Raji (cell line): ENCODE data around the gene FAM83F.

Experiments
- POLR2A ChIP-seq: IDR thresholded peaks from 2 replicates; pipeline ENCODE4 v1.6.1; 2011; ENCODE audit warnings: low read depth, low read length, control low read depth; ENCODE audit not compliant: insufficient read depth

The FAM83F gene

DNA sequence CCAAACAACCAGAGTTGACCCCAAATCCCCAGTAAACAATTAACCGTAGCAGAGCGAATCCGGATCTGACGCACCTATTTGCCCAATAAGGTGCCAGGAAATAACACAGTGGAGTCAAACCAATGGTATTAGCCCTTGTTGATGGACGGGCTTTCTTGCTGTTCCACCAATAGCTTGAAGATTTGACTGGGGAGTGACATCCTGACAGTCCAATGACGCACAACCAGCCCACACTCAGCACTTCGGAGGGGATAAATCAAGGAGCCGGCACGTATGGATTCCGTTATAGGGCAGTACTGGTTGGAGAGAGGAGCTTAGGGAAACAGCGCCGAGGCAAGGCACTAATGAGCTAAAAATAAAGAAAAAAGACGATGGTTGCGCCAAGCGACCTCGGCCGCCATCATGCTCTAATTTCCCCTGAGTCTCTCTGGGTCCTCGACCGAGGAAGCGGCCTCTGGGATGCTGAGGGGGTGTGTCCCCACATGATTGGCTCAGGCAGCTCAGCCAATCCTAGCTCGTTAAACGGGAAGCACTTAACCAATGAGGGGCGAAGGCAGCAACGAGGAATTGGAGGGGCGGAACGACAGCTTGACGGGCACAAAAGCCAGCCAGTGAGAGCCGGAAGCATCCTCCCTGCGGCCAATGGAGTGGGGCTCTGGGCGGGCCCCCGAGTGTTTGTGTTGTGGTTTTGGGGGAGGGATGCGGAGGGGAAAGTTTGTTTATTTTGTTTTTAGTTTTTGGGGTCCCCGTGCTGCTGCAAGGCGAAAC, 49.5 kb downstream of the FAM83F start:
- peak; percentile 78 for TF ChIP-seq POLR2A

DNA sequence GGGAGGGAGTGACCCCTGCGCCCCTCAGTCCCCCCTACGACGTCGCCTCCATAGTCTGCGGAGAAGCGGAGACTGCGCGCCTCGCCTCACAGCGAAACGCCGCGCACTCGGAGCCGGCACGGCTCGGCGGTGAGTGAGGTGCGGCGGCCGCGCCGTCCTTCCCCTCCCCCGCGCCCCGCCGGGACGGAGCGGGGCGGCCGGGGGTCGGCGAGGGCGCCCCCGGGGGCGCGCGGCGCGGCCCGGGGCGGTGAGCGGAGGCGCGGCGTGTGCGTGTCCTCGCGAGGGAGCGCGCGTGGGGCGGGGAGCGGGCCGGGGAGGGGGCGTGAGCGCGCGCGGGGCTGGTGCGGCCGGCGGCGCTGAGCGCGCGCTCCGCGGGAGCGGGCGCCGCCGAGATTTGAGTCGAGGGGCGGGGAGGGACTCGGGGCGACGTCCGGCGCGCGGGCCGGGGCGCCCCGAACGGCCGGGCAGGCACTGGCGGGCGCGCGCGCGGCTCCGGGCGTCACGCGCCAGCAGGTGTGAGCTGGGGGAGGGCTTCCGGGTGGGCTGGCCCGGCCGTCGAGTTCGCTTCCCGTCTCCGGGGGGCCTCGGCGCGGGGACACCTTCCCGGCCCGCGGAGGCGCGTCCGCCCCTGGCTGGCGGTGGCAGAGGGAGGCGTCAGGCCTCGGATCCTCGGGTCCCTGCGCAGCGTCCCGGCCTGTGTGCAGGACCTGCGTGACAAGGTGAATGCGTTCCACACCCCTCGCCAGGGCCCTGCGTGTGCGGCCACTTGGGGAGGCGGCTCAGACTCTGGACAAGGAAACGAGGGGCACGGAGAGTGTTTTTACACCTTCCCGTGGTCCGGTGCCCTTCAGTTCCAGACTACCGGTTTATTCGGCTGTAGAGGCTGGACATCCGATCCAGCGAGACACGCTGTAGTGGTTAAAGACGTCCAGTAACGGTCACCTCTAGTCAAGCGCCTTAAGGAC, 50.4 kb downstream of the FAM83F start:
- peak; percentile 72 for TF ChIP-seq POLR2A

DNA sequence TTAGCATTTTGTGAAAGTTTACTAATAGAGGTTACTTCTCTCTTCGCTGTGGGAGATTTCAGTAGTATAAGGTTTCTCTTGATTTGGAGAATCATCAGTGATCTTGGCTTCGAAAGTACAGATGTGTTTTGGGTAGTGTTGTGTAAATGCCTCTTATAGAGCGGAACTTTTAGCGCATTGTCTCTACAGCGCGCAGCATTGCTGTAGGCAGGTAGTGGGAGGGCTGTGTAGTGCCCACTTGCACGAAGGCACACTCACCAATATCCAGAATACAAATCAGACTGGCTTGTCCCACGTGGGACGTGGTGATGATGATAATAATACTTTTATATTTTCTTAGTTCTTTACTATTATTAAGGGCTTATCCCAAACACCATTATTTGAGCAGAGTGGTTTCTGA, 51.4 kb downstream of the FAM83F start:
- TF ChIP-seq POLR2A = no peak

DNA sequence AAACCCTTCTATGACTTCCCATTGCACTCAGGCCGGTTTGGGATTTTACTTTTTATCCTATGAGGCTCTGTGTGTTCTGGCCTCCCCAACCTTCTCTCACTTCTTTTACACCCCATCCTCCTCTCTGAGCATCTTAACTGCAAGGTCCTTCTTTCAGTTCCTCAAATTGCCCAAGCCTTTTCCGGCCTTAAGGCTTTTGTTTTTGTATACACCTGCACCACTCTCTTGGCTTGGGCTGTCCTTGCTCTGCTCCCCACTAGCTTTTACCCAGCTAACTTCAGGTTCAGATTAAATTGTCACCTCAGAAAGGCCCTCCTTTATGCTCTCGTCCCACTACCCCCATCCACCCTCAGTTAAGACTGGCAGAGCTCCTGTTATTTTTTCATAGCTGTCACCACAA, 55.5 kb downstream of the FAM83F start:
- no peak for TF ChIP-seq POLR2A

DNA sequence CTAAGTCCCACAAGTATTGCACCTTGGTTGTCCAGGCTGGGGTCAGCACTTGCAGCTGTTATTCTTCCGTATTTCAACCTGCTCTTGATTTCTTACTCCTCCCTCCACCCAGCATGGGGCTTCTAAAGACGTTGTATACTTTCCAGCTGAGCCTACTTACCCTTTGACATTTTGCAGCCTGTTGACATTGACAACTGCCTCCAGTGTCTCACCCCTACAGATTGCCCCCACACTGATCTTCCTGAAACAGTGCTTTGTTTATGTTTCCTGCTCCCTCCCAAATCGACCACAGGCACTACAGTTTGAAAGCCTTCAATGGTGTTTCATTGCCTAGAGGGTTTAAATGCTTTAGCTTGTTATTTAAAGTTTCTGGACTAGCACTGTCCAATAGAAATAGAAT, 56.6 kb downstream of the FAM83F start:
- no peak for TF ChIP-seq POLR2A

DNA sequence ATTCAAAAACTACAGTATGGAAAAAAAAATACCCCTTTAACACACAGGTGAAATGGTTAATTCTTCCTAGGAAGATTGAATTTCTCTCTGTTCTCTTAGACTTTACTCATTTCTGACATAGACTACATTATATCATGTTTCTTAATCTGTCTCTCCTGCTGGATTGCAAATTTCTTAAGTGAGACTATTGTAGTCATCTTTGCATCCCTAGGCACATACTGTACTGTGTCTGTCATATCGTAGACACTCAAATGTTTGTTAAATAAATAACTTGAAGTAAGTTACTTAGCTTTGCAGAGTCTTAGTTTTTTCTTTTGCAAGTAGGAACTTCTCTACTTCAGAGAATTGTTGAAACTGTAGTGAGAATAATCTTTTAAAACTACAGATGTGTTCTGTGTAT, 58.7 kb downstream of the FAM83F start:
- no peak for TF ChIP-seq POLR2A

DNA sequence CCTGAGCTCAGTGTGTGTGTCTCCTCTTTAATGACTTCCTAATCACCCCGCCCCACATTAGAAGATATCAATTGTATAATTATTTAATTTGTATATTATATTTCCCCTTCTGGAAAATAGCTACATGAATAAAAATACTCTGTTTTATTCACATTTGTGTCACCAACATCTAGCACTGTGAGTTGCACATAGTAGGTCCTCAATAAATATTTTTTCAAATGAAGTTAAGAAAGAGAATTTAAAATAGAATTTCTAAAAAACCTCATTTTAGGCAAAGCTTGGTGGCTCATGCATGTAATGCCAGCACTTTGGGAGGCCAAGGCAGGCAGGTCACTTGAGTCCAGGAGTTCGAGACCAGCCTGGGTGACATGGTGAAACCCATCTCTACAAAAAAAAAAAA, 59.7 kb downstream of the FAM83F start:
- TF ChIP-seq POLR2A = no peak

DNA sequence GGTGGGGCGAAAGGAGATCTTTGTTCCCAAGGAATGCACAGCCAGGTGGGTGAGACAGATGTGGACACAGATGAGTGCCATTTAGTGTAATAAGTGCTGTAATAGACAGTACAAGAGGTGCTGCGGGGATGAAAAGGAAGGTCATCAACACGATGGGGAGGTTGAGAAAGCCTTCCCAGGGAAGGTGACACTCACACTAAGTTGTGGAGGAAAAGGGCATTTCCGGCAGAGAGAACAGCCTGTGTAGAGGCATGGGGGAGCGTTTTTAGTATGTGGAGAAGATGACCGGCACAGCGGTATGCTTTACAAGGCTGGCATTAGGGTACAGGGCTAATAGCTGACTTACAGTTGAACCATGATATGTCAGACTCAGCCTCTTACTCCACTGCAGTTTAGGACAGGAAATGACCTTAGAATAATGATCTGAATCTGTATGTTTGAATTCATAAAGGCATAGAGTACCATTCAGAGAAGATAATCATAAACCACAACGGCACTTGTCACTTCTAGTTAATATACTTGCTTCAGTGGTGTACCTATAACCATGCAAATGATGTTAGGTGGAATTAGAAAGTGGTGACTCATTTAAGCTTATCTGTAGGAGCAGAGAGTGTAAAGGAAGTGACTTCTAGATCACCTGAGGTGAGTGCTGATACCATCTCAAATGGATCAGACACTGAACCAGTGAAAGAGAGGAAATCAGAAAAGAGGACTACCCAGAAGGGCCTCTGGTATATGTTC, 60.6 kb downstream of the FAM83F start:
- TF ChIP-seq POLR2A = no peak

DNA sequence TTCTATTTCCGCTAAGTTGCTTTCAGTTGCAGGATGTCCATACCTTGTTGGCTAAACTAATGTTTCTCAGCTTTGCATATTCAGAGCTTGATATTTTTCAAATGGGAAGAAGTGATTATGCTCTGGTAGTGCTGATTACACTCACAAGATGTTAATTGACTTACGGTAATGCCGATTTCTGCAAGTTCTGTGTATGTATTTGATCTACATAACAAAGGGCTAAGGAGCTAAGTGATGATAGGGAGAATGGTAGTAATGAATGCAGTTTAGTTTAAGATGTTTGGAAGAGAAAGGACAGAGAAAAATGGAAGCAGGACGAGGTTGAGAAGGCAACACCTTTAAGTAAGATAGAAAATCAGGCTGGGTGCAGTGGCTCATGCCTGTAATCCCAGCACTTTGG, 61.4 kb downstream of the FAM83F start:
- TF ChIP-seq POLR2A = no peak

DNA sequence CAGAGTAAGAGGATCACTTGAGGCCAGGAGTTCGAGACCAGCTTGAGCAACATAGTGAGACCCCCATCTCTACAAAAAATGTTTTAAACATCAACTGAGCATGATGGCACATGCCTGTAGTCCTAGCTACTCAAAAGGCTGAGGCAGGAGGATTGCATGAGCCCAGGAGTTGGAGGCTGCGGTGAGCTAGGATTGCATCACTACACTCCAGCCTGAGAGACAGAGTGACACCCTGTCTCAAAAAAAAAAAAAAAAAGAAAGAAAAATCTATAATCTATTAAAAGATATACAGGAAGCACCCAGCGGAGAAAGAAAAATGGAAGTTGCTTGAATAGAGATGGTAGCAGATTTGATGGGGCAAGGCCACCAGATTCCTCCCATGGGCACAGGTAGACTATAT, 61.8 kb downstream of the FAM83F start:
- no peak for TF ChIP-seq POLR2A

DNA sequence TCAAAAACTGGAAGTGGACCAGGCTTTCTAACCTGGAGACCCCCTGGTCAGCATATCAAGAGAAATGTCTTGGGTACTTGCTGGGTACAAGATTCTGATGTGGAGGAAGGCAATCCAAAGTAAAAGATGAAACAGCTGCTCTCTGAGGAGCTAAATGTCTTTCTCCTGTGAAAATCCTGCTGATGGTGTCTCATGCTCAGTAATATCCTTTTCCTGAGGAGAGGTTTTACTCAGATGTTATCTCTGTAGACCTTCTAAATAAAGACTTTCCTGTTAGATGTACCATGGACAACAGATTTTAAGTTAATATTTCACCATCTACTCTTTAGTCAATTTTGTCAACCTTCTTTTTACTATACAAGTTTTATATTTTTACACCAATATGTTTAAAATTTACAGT, 62.9 kb downstream of the FAM83F start:
- TF ChIP-seq POLR2A = no peak

DNA sequence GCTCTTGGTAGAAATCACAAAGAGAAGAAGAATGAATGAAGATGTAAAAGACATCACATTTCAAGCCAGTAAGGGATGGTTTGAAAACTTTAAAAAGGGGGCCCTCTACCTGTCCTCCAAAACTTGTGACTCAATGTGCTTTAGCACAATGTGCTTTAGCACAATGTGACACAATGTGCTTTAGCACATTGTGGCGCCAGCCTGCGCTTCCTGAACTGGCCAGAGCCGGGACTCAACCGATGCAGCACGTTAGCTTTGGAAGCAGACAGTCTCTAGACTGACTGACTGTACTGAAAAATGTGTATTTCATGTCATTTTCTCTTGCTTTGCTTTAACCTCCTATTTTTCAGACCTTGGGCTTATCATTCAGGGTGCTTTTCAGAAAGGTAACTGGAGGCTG, 63.5 kb downstream of the FAM83F start:
- no peak for TF ChIP-seq POLR2A

DNA sequence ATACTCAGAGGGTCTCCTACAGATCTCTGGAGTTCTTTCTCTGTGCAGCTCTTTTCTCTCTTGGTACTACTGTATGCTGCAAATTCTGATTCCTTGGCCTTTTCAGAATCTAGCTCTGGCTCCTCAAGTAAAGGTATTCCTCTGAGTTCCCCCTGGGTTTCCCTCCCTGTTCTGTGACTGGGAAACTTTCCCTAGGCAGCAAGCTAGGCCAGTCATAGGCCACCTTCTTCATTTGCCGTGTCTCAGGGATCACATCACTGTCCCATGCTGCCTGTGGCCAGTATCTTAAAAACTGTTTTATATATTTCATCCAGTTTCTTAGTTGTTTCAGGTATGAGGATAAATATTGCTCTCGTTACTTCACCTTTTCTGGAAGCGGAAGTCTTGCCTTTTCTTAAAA, 71.2 kb downstream of the FAM83F start:
- no peak for TF ChIP-seq POLR2A

DNA sequence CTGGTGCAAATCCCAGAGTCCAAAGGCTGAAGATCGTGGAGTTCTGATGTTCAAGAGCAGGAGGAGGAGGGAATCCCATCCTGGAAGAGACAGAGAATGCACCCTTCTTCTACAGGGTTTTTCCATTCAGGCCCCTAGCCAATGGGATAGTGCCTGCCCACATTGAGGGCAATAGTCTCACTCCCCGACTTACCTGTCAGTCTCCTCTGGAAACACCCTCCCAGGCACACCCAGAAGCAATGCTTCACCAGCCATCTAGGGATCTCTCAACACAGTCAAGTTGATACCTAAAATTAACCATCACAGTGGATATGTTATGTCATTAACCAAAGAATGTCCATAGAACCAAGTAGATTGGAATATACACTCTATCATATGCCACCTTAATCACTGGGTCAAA, 72.9 kb downstream of the FAM83F start:
- no peak for TF ChIP-seq POLR2A

DNA sequence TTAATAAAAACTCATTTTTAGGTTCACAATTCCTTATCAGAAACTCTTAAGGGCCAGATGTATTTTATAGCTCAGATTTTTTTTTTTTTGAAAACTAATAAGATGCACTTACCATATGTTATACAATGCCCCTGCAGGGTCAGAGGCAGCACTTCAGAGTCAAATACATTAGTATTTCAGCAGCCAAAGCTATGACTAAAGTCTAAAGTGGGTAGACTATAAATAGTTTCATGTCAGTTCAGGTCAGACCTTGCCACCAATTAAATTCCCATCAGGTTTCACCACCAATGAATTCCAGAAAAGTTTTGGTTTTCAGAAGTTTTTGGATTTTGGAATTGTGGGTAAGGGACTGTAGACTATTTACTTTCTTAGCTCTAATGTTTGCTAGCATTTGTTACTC, 75.9 kb downstream of the FAM83F start:
- no peak for TF ChIP-seq POLR2A
